HepG2 (cell line): ENCODE results near the gene BFAR. TPM values are rescaled to one million over a fixed set of nuclear protein-coding genes. Genes with fewer than 3 reads are reported as not detected.

Experiments
- ATM ChIP-seq: fragments of 450-650 bp; IDR thresholded peaks from 2 replicates; pipeline ENCODE4 v1.7.1; 2017; ENCODE audit warnings: mild to moderate bottlenecking, borderline replicate concordance
- BHLHE40 ChIP-seq: IDR thresholded peaks from 2 replicates; pipeline ENCODE4 v1.6.1; 2011; ENCODE audit warnings: low read length, improper control_type of control experiment
- FOSL2 ChIP-seq: sonication (generic); formaldehyde crosslinking; IDR thresholded peaks from 2 replicates; pipeline ENCODE4 v1.4.0; 2020; ENCODE audit warnings: missing genetic modification reagents
- GTF2F1 ChIP-seq: fragments of 150-350 bp; IDR thresholded peaks from 2 replicates; pipeline ENCODE4 v1.6.1; 2014; ENCODE audit warnings: low read length
- HIVEP1 ChIP-seq: sonication (generic); formaldehyde crosslinking; IDR thresholded peaks from 2 replicates; pipeline ENCODE4 v1.4.0; 2020; ENCODE audit warnings: mild to moderate bottlenecking, missing genetic modification reagents
- MEIS2 ChIP-seq: sonication (generic); formaldehyde crosslinking; IDR thresholded peaks from 2 replicates; pipeline ENCODE4 v1.9.0; 2021; ENCODE audit warnings: mild to moderate bottlenecking, missing genetic modification reagents
- PTBP1 ChIP-seq: fragments of 200-400 bp; formaldehyde crosslinking; IDR thresholded peaks from 2 replicates; pipeline ENCODE4 v1.6.1; 2018; ENCODE audit warnings: low read length, low read depth; ENCODE audit not compliant: poor library complexity, severe bottlenecking
- RORA ChIP-seq: sonication (generic); formaldehyde crosslinking; IDR thresholded peaks from 2 replicates; pipeline ENCODE4 v1.5.0; 2020; ENCODE audit warnings: mild to moderate bottlenecking, missing genetic modification reagents, moderate library complexity
- SMAD1 ChIP-seq: sonication (generic); formaldehyde crosslinking; IDR thresholded peaks from 2 replicates; pipeline ENCODE4 v1.4.0; 2020; ENCODE audit warnings: missing genetic modification reagents, low read depth, mild to moderate bottlenecking, borderline replicate concordance
- SMAD9 ChIP-seq: sonication (generic); formaldehyde crosslinking; IDR thresholded peaks from 2 replicates; pipeline ENCODE4 v1.5.1; 2020; ENCODE audit warnings: mild to moderate bottlenecking, missing genetic modification reagents
- ZFP41 ChIP-seq: sonication (generic); formaldehyde crosslinking; IDR thresholded peaks from 2 replicates; pipeline ENCODE4 v1.4.0; 2020; ENCODE audit warnings: mild to moderate bottlenecking, missing genetic modification reagents, borderline replicate concordance
- ZNF138 ChIP-seq: sonication (generic); formaldehyde crosslinking; IDR thresholded peaks from 2 replicates; pipeline ENCODE4 v1.5.0; 2020; ENCODE audit warnings: mild to moderate bottlenecking, low read depth, missing genetic modification reagents
- ZNF343 ChIP-seq: sonication (generic); formaldehyde crosslinking; IDR thresholded peaks from 2 replicates; pipeline ENCODE4 v1.4.0; 2020; ENCODE audit warnings: mild to moderate bottlenecking, missing genetic modification reagents
- polyA plus RNA-seq, 8 experiments: library from polyadenylated mRNA; depleted of rRNA in 3 of 8; stranded (reverse) in 7 of 8; unstranded in 1 of 8; fragments of >200 nt; fragmentation: Illumina TruSeq in 4 of 8; extraction: Trizol in 4 of 8; gene quantifications; 2 replicates each; pipeline versions ENCODE4 v1.2.1 to v1.2.3, GENCODE V29; 2011 to 2016; ENCODE audit warnings: low read depth in 4 of 8, missing spikeins in 1 of 8, mixed read lengths in 1 of 8; ENCODE audit not compliant: insufficient read depth in 1 of 8
- total RNA-seq, 5 experiments: library from RNA; depleted of rRNA; stranded (reverse); fragments of >200 nt; fragmentation: Illumina TruSeq; extraction: Trizol; gene quantifications; 2 replicates each; pipeline ENCODE4 v1.2.3, GENCODE V29; 2016; ENCODE audit warnings: low read depth in 1 of 5
- TF ChIP-seq, protein P1 (sequence below): sonication (generic); formaldehyde crosslinking; IDR thresholded peaks from 2 replicates; pipeline ENCODE4 v1.5.0; 2020; ENCODE audit warnings: mild to moderate bottlenecking, missing genetic modification reagents, borderline replicate concordance
- TF ChIP-seq, protein P2 (sequence below), 2 experiments: sonication (generic) in 1 of 2; formaldehyde crosslinking in 1 of 2; IDR thresholded peaks; 2 replicates each; pipeline versions ENCODE4 v1.6.1 to v1.9.0; 2014 to 2022; ENCODE audit warnings: antibody characterized with exemption in 1 of 2, borderline replicate concordance in 1 of 2, inconsistent platforms in 1 of 2, low read depth in 1 of 2, missing genetic modification reagents in 1 of 2

BFAR gene
- total and polyA plus RNA-seq, 2 of the 13 experiments (the other 11 are each of a cell fraction or from before 2014, with no cell fraction given): 96.9 to 120 TPM

GRCh38 chr16:14629919-14630619, 2.7 kb upstream of the BFAR start, which contains the start of gene PARN (continued):
- TF ChIP-seq, protein P1, sequence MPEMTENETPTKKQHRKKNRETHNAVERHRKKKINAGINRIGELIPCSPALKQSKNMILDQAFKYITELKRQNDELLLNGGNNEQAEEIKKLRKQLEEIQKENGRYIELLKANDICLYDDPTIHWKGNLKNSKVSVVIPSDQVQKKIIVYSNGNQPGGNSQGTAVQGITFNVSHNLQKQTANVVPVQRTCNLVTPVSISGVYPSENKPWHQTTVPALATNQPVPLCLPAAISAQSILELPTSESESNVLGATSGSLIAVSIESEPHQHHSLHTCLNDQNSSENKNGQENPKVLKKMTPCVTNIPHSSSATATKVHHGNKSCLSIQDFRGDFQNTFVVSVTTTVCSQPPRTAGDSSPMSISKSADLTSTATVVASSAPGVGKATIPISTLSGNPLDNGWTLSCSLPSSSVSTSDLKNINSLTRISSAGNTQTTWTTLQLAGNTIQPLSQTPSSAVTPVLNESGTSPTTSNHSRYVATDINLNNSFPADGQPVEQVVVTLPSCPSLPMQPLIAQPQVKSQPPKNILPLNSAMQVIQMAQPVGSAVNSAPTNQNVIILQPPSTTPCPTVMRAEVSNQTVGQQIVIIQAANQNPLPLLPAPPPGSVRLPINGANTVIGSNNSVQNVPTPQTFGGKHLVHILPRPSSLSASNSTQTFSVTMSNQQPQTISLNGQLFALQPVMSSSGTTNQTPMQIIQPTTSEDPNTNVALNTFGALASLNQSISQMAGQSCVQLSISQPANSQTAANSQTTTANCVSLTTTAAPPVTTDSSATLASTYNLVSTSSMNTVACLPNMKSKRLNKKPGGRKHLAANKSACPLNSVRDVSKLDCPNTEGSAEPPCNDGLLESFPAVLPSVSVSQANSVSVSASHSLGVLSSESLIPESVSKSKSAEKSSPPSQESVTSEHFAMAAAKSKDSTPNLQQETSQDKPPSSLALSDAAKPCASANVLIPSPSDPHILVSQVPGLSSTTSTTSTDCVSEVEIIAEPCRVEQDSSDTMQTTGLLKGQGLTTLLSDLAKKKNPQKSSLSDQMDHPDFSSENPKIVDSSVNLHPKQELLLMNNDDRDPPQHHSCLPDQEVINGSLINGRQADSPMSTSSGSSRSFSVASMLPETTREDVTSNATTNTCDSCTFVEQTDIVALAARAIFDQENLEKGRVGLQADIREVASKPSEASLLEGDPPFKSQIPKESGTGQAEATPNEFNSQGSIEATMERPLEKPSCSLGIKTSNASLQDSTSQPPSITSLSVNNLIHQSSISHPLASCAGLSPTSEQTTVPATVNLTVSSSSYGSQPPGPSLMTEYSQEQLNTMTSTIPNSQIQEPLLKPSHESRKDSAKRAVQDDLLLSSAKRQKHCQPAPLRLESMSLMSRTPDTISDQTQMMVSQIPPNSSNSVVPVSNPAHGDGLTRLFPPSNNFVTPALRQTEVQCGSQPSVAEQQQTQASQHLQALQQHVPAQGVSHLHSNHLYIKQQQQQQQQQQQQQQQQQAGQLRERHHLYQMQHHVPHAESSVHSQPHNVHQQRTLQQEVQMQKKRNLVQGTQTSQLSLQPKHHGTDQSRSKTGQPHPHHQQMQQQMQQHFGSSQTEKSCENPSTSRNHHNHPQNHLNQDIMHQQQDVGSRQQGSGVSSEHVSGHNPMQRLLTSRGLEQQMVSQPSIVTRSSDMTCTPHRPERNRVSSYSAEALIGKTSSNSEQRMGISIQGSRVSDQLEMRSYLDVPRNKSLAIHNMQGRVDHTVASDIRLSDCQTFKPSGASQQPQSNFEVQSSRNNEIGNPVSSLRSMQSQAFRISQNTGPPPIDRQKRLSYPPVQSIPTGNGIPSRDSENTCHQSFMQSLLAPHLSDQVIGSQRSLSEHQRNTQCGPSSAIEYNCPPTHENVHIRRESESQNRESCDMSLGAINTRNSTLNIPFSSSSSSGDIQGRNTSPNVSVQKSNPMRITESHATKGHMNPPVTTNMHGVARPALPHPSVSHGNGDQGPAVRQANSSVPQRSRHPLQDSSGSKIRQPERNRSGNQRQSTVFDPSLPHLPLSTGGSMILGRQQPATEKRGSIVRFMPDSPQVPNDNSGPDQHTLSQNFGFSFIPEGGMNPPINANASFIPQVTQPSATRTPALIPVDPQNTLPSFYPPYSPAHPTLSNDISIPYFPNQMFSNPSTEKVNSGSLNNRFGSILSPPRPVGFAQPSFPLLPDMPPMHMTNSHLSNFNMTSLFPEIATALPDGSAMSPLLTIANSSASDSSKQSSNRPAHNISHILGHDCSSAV (CRISPR knock-in tag): no peak
- TF ChIP-seq ZNF343 (CRISPR knock-in tag): peak; percentile 96
- TF ChIP-seq PTBP1: no peak
- no peak for TF ChIP-seq ZNF138 (CRISPR knock-in tag)
- TF ChIP-seq HIVEP1: peak; percentile 78
- TF ChIP-seq, protein P2, sequence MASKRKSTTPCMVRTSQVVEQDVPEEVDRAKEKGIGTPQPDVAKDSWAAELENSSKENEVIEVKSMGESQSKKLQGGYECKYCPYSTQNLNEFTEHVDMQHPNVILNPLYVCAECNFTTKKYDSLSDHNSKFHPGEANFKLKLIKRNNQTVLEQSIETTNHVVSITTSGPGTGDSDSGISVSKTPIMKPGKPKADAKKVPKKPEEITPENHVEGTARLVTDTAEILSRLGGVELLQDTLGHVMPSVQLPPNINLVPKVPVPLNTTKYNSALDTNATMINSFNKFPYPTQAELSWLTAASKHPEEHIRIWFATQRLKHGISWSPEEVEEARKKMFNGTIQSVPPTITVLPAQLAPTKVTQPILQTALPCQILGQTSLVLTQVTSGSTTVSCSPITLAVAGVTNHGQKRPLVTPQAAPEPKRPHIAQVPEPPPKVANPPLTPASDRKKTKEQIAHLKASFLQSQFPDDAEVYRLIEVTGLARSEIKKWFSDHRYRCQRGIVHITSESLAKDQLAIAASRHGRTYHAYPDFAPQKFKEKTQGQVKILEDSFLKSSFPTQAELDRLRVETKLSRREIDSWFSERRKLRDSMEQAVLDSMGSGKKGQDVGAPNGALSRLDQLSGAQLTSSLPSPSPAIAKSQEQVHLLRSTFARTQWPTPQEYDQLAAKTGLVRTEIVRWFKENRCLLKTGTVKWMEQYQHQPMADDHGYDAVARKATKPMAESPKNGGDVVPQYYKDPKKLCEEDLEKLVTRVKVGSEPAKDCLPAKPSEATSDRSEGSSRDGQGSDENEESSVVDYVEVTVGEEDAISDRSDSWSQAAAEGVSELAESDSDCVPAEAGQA (IDR thresholded peaks at IDR 0.05; ENCODE audit: low read depth): peak; percentile 91
- TF ChIP-seq, protein P2 (CRISPR knock-in tag; IDR thresholded peaks at IDR 0.05; ENCODE audit: borderline replicate concordance): peak; percentile 91; the same call in 1 of the 2 replicates
- TF ChIP-seq SMAD9 (CRISPR knock-in tag): peak; percentile 88; the same call in 1 of the 2 replicates
- no peak for TF ChIP-seq GTF2F1
- peak; percentile 77; the same call in 1 of the 2 replicates for TF ChIP-seq SMAD1
- no peak for TF ChIP-seq ZFP41 (CRISPR knock-in tag)
- no peak for TF ChIP-seq ATM
- peak; percentile 46 for TF ChIP-seq BHLHE40
- TF ChIP-seq MEIS2 (CRISPR knock-in tag): peak; percentile 96
- no peak for TF ChIP-seq RORA (CRISPR knock-in tag)
- peak; percentile 45; the same call in 1 of the 2 replicates for TF ChIP-seq FOSL2 (CRISPR knock-in tag)
